Measurements from ENCODE around the gene AFDN. TPM values are rescaled to one million over a fixed set of nuclear protein-coding genes. Genes with fewer than 3 reads are reported as not detected.

The AFDN gene
- total RNA-seq, 1 experiment from 2014 or later, result 182 TPM

DNA sequence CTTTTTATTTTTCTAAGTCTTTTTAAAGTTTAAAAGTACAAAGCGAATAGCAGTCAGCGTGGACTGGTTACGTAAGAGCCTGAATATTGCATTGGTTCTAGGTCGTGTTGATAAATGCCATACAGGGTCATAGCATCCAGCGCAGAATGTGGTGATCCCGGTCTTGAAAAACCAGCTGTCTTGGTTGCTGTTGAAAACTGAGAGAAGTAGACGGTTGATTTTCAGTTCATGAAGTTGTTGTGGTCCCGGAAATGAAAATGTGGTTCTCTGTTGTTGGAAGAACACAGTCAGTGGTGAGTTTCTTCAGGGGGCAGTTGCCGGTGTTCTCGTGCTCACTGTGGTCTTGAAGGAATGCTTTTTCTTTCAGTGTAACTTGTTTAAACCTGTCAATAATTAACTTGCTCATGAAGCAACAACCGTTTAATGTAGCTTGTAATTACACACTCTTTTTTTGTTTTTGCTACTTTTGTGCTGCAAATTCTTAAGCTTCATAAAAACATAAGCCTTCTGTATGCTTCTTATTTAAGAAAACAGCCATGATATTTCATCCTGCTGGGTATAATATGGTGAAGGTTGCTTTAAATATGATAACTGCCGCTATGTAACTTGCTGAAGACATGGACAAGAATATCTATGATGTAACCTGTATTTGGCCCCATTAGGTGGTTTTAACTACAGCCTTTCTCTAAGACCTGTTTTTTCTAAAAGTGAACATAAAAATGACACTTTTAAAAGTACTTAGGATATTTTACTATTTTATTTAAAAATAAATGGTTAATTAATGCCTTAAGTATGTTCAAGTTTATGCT, 106.0 kb downstream of the AFDN start:
- H3K4me1 Mint-ChIP-seq, result peaks cover 7% of the 10 kb centered on the region
- TF ChIP-seq, protein P1, sequence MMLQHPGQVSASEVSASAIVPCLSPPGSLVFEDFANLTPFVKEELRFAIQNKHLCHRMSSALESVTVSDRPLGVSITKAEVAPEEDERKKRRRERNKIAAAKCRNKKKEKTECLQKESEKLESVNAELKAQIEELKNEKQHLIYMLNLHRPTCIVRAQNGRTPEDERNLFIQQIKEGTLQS (CRISPR knock-in tag; conservative IDR thresholded peaks at IDR 0.05), result no peak
- TF ChIP-seq GABPB1 (CRISPR knock-in tag; IDR thresholded peaks at IDR 0.05), result peak; percentile 58; the same call in 1 of the 2 replicates
- no peak overlapping the region for H3K4me3 Mint-ChIP-seq
- H3K27me3 Mint-ChIP-seq (ENCODE audit: low read depth), result no peaks in the 10 kb centered on the region
- H3K27ac Mint-ChIP-seq, result peak overlapping the region; percentile 64
- DNase-seq (ENCODE audit: low spot score), result no peak
- no peak for ATAC-seq
- H3K9me3 Mint-ChIP-seq, result no peaks in the 10 kb centered on the region
- ChIA-PET POLR2A (no interaction called here), CTCF (interaction anchor here (1.0 kb wide), 1 partner anchor 36 kb away, joined by 3 read pairs; no protein-coding TSS in a partner anchor)
- peaks cover 21% of the 10 kb centered on the region for H3K36me3 Mint-ChIP-seq

DNA sequence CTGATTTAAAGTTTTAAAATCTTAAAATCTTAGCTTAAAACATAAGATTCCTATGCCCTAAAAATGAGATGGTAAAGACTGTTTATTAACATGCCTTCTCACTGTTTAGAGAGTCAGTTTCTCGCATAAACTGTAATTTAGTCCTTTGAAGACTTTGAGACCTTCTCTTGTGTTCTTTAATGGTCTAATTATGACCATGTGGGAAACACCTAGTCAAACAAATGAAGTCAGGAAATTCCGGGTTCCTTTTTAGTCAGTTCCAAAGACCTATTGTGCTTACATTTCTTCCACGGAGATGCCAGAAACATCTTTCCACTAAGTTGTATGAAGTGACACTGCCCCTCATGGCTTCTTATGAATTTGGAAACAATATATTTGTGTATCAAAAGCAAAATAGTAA, 106.6 kb downstream of the AFDN start:
- no peaks in the 10 kb centered on the region for H3K27me3 Mint-ChIP-seq (ENCODE audit: low read depth)
- no peak overlapping the region for H3K27ac Mint-ChIP-seq
- peaks cover 14% of the 10 kb centered on the region for H3K4me1 Mint-ChIP-seq
- DNase-seq (ENCODE audit: low spot score) (no peak), ATAC-seq (no peak)
- no peak overlapping the region for H3K4me3 Mint-ChIP-seq
- H3K36me3 Mint-ChIP-seq, result peaks cover 21% of the 10 kb centered on the region
- ChIA-PET CTCF (interaction anchor here (1.0 kb wide), 1 partner anchor 35 kb away, joined by 3 read pairs; no protein-coding TSS in a partner anchor), POLR2A (no interaction called here)
- H3K9me3 Mint-ChIP-seq, result no peaks in the 10 kb centered on the region
- TF ChIP-seq, protein P2, sequence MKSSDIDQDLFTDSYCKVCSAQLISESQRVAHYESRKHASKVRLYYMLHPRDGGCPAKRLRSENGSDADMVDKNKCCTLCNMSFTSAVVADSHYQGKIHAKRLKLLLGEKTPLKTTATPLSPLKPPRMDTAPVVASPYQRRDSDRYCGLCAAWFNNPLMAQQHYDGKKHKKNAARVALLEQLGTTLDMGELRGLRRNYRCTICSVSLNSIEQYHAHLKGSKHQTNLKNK (CRISPR knock-in tag; IDR thresholded peaks at IDR 0.05), result no peak
- no peak for TF ChIP-seq TEAD1 (CRISPR knock-in tag; IDR thresholded peaks at IDR 0.05)
- TF ChIP-seq, protein P3, sequence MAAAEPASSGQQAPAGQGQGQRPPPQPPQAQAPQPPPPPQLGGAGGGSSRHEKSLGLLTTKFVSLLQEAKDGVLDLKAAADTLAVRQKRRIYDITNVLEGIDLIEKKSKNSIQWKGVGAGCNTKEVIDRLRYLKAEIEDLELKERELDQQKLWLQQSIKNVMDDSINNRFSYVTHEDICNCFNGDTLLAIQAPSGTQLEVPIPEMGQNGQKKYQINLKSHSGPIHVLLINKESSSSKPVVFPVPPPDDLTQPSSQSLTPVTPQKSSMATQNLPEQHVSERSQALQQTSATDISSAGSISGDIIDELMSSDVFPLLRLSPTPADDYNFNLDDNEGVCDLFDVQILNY (CRISPR knock-in tag; IDR thresholded peaks at IDR 0.05), result no peak
- TF ChIP-seq, protein P4, sequence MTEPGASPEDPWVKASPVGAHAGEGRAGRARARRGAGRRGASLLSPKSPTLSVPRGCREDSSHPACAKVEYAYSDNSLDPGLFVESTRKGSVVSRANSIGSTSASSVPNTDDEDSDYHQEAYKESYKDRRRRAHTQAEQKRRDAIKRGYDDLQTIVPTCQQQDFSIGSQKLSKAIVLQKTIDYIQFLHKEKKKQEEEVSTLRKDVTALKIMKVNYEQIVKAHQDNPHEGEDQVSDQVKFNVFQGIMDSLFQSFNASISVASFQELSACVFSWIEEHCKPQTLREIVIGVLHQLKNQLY (CRISPR knock-in tag; IDR thresholded peaks at IDR 0.05), result no peak
- TF ChIP-seq, protein P5, sequence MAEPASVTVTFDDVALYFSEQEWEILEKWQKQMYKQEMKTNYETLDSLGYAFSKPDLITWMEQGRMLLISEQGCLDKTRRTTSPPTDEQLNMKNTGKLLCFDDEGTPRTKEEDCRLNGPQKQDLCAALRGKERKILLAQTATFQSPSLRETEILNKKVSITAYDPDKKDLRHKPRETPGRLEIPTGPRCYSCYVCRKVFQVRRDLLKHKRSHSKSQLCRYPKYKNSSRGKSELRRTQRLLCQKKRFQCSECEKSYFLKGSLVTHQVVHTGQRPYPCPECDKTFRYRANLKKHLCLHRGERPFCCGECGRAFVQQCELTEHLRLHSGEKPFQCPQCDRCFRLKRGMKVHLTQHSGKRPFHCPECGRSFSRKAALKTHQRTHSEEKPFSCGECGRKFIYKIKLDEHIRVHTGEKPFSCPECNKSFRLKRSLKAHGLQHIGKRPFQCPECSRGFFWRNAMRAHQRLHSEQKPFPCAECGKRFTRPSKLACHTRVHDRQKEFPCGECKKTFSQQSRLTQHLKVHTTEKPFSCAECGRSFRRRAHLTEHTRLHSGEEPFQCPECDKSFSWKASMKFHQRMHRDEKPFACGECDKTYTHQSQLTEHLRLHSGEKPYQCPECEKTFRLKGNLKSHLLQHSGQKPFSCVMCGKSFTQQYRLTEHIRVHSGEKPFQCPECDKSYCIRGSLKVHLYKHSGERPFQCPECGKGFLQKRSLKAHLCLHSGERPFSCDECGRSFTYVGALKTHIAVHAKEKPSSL (CRISPR knock-in tag; conservative IDR thresholded peaks at IDR 0.05), result no peak
- no peak for TF ChIP-seq FOXJ3 (CRISPR knock-in tag; IDR thresholded peaks at IDR 0.05; ENCODE audit: borderline replicate concordance)
- no peak for TF ChIP-seq ZNF219 (CRISPR knock-in tag; IDR thresholded peaks at IDR 0.05; ENCODE audit: borderline replicate concordance)
- TF ChIP-seq GABPB1 (CRISPR knock-in tag; IDR thresholded peaks at IDR 0.05), result no peak
- no peak for TF ChIP-seq ZNF671 (CRISPR knock-in tag; IDR thresholded peaks at IDR 0.05)
- TF ChIP-seq RELA (CRISPR knock-in tag; IDR thresholded peaks at IDR 0.05; ENCODE audit: borderline replicate concordance), result no peak
- no peak for TF ChIP-seq MYBL2 (CRISPR knock-in tag; IDR thresholded peaks at IDR 0.05)
- TF ChIP-seq, protein P6, sequence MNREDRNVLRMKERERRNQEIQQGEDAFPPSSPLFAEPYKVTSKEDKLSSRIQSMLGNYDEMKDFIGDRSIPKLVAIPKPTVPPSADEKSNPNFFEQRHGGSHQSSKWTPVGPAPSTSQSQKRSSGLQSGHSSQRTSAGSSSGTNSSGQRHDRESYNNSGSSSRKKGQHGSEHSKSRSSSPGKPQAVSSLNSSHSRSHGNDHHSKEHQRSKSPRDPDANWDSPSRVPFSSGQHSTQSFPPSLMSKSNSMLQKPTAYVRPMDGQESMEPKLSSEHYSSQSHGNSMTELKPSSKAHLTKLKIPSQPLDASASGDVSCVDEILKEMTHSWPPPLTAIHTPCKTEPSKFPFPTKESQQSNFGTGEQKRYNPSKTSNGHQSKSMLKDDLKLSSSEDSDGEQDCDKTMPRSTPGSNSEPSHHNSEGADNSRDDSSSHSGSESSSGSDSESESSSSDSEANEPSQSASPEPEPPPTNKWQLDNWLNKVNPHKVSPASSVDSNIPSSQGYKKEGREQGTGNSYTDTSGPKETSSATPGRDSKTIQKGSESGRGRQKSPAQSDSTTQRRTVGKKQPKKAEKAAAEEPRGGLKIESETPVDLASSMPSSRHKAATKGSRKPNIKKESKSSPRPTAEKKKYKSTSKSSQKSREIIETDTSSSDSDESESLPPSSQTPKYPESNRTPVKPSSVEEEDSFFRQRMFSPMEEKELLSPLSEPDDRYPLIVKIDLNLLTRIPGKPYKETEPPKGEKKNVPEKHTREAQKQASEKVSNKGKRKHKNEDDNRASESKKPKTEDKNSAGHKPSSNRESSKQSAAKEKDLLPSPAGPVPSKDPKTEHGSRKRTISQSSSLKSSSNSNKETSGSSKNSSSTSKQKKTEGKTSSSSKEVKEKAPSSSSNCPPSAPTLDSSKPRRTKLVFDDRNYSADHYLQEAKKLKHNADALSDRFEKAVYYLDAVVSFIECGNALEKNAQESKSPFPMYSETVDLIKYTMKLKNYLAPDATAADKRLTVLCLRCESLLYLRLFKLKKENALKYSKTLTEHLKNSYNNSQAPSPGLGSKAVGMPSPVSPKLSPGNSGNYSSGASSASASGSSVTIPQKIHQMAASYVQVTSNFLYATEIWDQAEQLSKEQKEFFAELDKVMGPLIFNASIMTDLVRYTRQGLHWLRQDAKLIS (CRISPR knock-in tag; IDR thresholded peaks at IDR 0.05; ENCODE audit: borderline replicate concordance), result no peak
- TF ChIP-seq JAZF1 (CRISPR knock-in tag; IDR thresholded peaks at IDR 0.05), result no peak
- TF ChIP-seq, protein P1 (CRISPR knock-in tag; conservative IDR thresholded peaks at IDR 0.05), result no peak
- no peak for TF ChIP-seq SOX15 (CRISPR knock-in tag; IDR thresholded peaks at IDR 0.05)
- TF ChIP-seq, protein P7, sequence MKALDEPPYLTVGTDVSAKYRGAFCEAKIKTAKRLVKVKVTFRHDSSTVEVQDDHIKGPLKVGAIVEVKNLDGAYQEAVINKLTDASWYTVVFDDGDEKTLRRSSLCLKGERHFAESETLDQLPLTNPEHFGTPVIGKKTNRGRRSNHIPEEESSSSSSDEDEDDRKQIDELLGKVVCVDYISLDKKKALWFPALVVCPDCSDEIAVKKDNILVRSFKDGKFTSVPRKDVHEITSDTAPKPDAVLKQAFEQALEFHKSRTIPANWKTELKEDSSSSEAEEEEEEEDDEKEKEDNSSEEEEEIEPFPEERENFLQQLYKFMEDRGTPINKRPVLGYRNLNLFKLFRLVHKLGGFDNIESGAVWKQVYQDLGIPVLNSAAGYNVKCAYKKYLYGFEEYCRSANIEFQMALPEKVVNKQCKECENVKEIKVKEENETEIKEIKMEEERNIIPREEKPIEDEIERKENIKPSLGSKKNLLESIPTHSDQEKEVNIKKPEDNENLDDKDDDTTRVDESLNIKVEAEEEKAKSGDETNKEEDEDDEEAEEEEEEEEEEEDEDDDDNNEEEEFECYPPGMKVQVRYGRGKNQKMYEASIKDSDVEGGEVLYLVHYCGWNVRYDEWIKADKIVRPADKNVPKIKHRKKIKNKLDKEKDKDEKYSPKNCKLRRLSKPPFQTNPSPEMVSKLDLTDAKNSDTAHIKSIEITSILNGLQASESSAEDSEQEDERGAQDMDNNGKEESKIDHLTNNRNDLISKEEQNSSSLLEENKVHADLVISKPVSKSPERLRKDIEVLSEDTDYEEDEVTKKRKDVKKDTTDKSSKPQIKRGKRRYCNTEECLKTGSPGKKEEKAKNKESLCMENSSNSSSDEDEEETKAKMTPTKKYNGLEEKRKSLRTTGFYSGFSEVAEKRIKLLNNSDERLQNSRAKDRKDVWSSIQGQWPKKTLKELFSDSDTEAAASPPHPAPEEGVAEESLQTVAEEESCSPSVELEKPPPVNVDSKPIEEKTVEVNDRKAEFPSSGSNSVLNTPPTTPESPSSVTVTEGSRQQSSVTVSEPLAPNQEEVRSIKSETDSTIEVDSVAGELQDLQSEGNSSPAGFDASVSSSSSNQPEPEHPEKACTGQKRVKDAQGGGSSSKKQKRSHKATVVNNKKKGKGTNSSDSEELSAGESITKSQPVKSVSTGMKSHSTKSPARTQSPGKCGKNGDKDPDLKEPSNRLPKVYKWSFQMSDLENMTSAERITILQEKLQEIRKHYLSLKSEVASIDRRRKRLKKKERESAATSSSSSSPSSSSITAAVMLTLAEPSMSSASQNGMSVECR (CRISPR knock-in tag; IDR thresholded peaks at IDR 0.05; ENCODE audit: borderline replicate concordance), result no peak
- no peak for TF ChIP-seq ESRRA (CRISPR knock-in tag; IDR thresholded peaks at IDR 0.05; ENCODE audit: borderline replicate concordance)
- no peak for TF ChIP-seq NFATC4 (CRISPR knock-in tag; IDR thresholded peaks at IDR 0.05)
- TF ChIP-seq, protein P8, sequence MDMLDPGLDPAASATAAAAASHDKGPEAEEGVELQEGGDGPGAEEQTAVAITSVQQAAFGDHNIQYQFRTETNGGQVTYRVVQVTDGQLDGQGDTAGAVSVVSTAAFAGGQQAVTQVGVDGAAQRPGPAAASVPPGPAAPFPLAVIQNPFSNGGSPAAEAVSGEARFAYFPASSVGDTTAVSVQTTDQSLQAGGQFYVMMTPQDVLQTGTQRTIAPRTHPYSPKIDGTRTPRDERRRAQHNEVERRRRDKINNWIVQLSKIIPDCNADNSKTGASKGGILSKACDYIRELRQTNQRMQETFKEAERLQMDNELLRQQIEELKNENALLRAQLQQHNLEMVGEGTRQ (CRISPR knock-in tag; IDR thresholded peaks at IDR 0.05), result no peak
